PC-3 (cell line): ENCODE measurements around the gene AADAC.

ENCODE experiments used
- CTCF ChIP-seq: fragments of 300-600 bp; sonication (generic); conservative IDR thresholded peaks from 2 replicates; pipeline ENCODE4 v1.5.1; 2017; ENCODE audit warnings: antibody characterized with exemption, low read depth, mild to moderate bottlenecking, low read length
- EZH2 ChIP-seq: fragments of 300-600 bp; sonication (generic); IDR thresholded peaks from one replicate; pipeline ENCODE4 v1.6.1; 2017; ENCODE audit warnings: antibody characterized with exemption, mild to moderate bottlenecking, low read length; ENCODE audit not compliant: unreplicated experiment

GRCh38 chr3:151843275-151843674 is 29.4 kb downstream of the AADAC start:
- TF ChIP-seq CTCF = no peak
- no peak for TF ChIP-seq EZH2
